Hindlimb muscle (tissue), 1 donor: Measurements from ENCODE around the gene OR1D5. TPM values are rescaled to one million over a fixed set of nuclear protein-coding genes. Genes with fewer than 3 reads are reported as not detected.
"Not testable (repeated sequence)": the region's sequence is repeated elsewhere in the genome, so short reads cannot be mapped to it uniquely, and the experiment has no call there.

ENCODE experiments used
- DNase-seq: peaks from one replicate; pipeline ENCODE4 v3.0.0-alpha.2; 2013
- polyA plus RNA-seq: library from polyadenylated mRNA; unstranded; fragments of 120-200 nt; gene quantifications from one replicate; pipeline ENCODE4 v1.2.1, GENCODE V29; 2013; ENCODE audit not compliant: insufficient read length

The OR1D5 gene
- polyA plus RNA-seq, 1 donor, result not detected

GRCh38 chr17:3032258-3033247 is 30.9 kb downstream of the OR1D5 start:
- no peak for DNase-seq

GRCh38 chr17:3030852-3031470 is 32.4 kb downstream of the OR1D5 start:
- not testable (repeated sequence) for DNase-seq

GRCh38 chr17:3030096-3030495 is 33.3 kb downstream of the OR1D5 start:
- no peak for DNase-seq

- DNase-seq, result no peak
Measured at GRCh38 chr17:3029213-3029913, 34.0 kb downstream of the OR1D5 start.

GRCh38 chr17:3027786-3028532 is 35.4 kb downstream of the OR1D5 start:
- no peak for DNase-seq

GRCh38 chr17:3026856-3027751 is 36.3 kb downstream of the OR1D5 start:
- no peak for DNase-seq

GRCh38 chr17:3026125-3026855 is 37.1 kb downstream of the OR1D5 start:
- no peak for DNase-seq

- no peak for DNase-seq
Measured at GRCh38 chr17:3025421-3026124, 37.8 kb downstream of the OR1D5 start.

GRCh38 chr17:3024346-3024745 is 39.1 kb downstream of the OR1D5 start:
- DNase-seq, result no peak

- no peak for DNase-seq
Measured at GRCh38 chr17:3022197-3022596, 41.2 kb downstream of the OR1D5 start.

- no peak for DNase-seq
Measured at GRCh38 chr17:3020381-3020780, 43.0 kb downstream of the OR1D5 start.

GRCh38 chr17:3019761-3020160 is 43.6 kb downstream of the OR1D5 start:
- no peak for DNase-seq

- no peak for DNase-seq
Measured at GRCh38 chr17:3017936-3018335, 45.5 kb downstream of the OR1D5 start.

GRCh38 chr17:3015890-3016289 is 47.5 kb downstream of the OR1D5 start:
- no peak for DNase-seq

- DNase-seq, result peak; percentile 60
Measured at GRCh38 chr17:3012926-3013581, 50.4 kb downstream of the OR1D5 start.
